Transverse colon (tissue), 4 donors: Measurements from ENCODE around the gene OR2V1.
"Not testable (repeated sequence)": the region's sequence is repeated elsewhere in the genome, so short reads cannot be mapped to it uniquely, and the experiment has no call there.

Source experiments
- EP300 ChIP-seq: sonication (generic); formaldehyde crosslinking; IDR thresholded peaks from one replicate; pipeline ENCODE4 v1.6.1; 2017; ENCODE audit warnings: antibody characterized with exemption, low read depth
- POLR2A ChIP-seq: fragments of 450-650 bp; IDR thresholded peaks from one replicate; pipeline ENCODE4 v1.6.1; 2016; ENCODE audit warnings: antibody characterized with exemption, mild to moderate bottlenecking, moderate library complexity
- POLR2AphosphoS5 ChIP-seq, 3 donors: sonication (generic); formaldehyde crosslinking; IDR thresholded peaks; one replicate each; pipeline ENCODE4 v1.6.1; 2016; ENCODE audit warnings: antibody characterized with exemption in 3 of 3
- TF ChIP-seq, protein P1 (sequence below), 5 experiments: fragments of 200-600 bp in 3 of 5; fragments of 450-650 bp in 2 of 5; sonication (generic) in 3 of 5; IDR thresholded peaks; 1 replicate in 2 of 5; 2 replicates in 3 of 5; pipeline ENCODE4 v1.5.1; 2016 to 2017; ENCODE audit warnings: antibody characterized with exemption in 5 of 5, inconsistent platforms in 3 of 5, mild to moderate bottlenecking in 2 of 5, moderate library complexity in 1 of 5

GRCh38 chr5:181177559-181177958 lies 46.6 kb upstream of the OR2V1 start:
- TF ChIP-seq, protein P1, sequence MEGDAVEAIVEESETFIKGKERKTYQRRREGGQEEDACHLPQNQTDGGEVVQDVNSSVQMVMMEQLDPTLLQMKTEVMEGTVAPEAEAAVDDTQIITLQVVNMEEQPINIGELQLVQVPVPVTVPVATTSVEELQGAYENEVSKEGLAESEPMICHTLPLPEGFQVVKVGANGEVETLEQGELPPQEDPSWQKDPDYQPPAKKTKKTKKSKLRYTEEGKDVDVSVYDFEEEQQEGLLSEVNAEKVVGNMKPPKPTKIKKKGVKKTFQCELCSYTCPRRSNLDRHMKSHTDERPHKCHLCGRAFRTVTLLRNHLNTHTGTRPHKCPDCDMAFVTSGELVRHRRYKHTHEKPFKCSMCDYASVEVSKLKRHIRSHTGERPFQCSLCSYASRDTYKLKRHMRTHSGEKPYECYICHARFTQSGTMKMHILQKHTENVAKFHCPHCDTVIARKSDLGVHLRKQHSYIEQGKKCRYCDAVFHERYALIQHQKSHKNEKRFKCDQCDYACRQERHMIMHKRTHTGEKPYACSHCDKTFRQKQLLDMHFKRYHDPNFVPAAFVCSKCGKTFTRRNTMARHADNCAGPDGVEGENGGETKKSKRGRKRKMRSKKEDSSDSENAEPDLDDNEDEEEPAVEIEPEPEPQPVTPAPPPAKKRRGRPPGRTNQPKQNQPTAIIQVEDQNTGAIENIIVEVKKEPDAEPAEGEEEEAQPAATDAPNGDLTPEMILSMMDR (IDR thresholded peaks at IDR 0.05), result not testable (repeated sequence)
- TF ChIP-seq POLR2AphosphoS5 (IDR thresholded peaks at IDR 0.05); POLR2A; EP300: not testable (repeated sequence)
